Calu3 (cell line): ENCODE data around the gene GMDS. TPM values are rescaled to one million over a fixed set of nuclear protein-coding genes. Genes with fewer than 3 reads are reported as not detected.

ENCODE experiments used
- BruUV-seq: library from RNA; stranded (reverse); fragments of 400-500 nt; replicated peaks from 2 replicates; lab custom pipeline; 2021; lab: Mats Ljungman, UMichigan
- CTCF ChIA-PET: fragments of 300-600 bp; sonication (Branson Sonifier 250); formaldehyde crosslinking; loops from one replicate; lab custom pipeline; 2022; ENCODE audit warnings: antibody characterized with exemption; lab: Charles Lee
- DNase-seq: peaks from one replicate; pipeline ENCODE4 v3.0.0; 2022
- H3K27ac Mint-ChIP-seq: one replicate; pipeline ENCODE4 v1.8.0; 2022; ENCODE audit warnings: mixed read lengths; ENCODE audit not compliant: unreplicated experiment
- H3K27me3 Mint-ChIP-seq: one replicate; pipeline ENCODE4 v1.8.0; 2022; ENCODE audit warnings: mixed read lengths; ENCODE audit not compliant: unreplicated experiment
- H3K36me3 Mint-ChIP-seq: one replicate; pipeline ENCODE4 v1.8.0; 2022; ENCODE audit warnings: mild to moderate bottlenecking, moderate library complexity, mixed read lengths; ENCODE audit not compliant: insufficient read depth, unreplicated experiment
- H3K4me1 Mint-ChIP-seq: one replicate; pipeline ENCODE4 v1.8.0; 2022; ENCODE audit warnings: mild to moderate bottlenecking, low read depth, mixed read lengths; ENCODE audit not compliant: unreplicated experiment
- H3K4me3 Mint-ChIP-seq: one replicate; pipeline ENCODE4 v1.8.0; 2022; ENCODE audit warnings: mild to moderate bottlenecking, low read depth, moderate library complexity, mixed read lengths; ENCODE audit not compliant: unreplicated experiment
- H3K9me3 Mint-ChIP-seq: one replicate; pipeline ENCODE4 v1.8.0; 2022; ENCODE audit warnings: low read depth, mixed read lengths; ENCODE audit not compliant: unreplicated experiment
- CTCF ChIP-seq: fragments of 200-600 bp; IDR thresholded peaks from one replicate; pipeline ENCODE4 v1.8.0; 2022; ENCODE audit warnings: antibody characterized with exemption; ENCODE audit not compliant: unreplicated experiment
- intact Hi-C: fragments of 100-400 bp; cut with micrococcal nuclease; formaldehyde crosslinking; loops from one replicate; pipeline ENCODE4 v1.10.0; 2022; ENCODE audit not compliant: unreplicated experiment
- total RNA-seq: library from RNA; stranded (reverse); gene quantifications from 2 replicates; pipeline ENCODE4 v1.2.3, GENCODE V29; 2022

The GMDS gene
- total RNA-seq, 1 experiment from 2014 or later: 58.2 TPM

GRCh38 chr6:1594445-1595200 lies 650.8 kb downstream of the GMDS start:
- Mint-ChIP-seq H3K4me1 (peaks cover 21% of the 10 kb centered on the region), H3K9me3 (no peaks in the 10 kb centered on the region), H3K36me3 (no peaks in the 10 kb centered on the region), H3K27me3 (peaks cover 45% of the 10 kb centered on the region), H3K27ac (no peak overlapping the region), H3K4me3 (peak overlapping the region; percentile 67)
- BruUV-seq: no TSS peak
- CTCF ChIA-PET: no interaction called here
- intact Hi-C loops: loop anchor here (5.0 kb wide), 2 partner anchors 758 to 1038 kb away; no protein-coding TSS in a partner anchor
- no peak for DNase-seq
- TF ChIP-seq CTCF: no peak

- DNase-seq: no peak
- TF ChIP-seq CTCF: no peak
- no peaks in the 10 kb centered on the region for H3K36me3 Mint-ChIP-seq
These were observed 651.5 kb downstream of the GMDS start for GRCh38 chr6:1593958-1594314.

GRCh38 chr6:1593286-1593957 lies 652.0 kb downstream of the GMDS start:
- Mint-ChIP-seq H3K27me3 (peaks cover 55% of the 10 kb centered on the region), H3K27ac (no peak overlapping the region), H3K36me3 (no peaks in the 10 kb centered on the region), H3K4me1 (peaks cover 20% of the 10 kb centered on the region), H3K9me3 (no peaks in the 10 kb centered on the region), H3K4me3 (peak overlapping the region; percentile 67)
- TF ChIP-seq CTCF: no peak
- CTCF ChIA-PET: no interaction called here
- no peak for DNase-seq
- intact Hi-C loops: no loop called here
- no TSS peak for BruUV-seq

More at GRCh38 chr6:1593958-1594314, 651.5 kb downstream of the GMDS start:
- H3K9me3 Mint-ChIP-seq: no peaks in the 10 kb centered on the region
- H3K4me3 Mint-ChIP-seq: peak overlapping the region; percentile 67
- H3K27me3 Mint-ChIP-seq: peaks cover 52% of the 10 kb centered on the region
- CTCF ChIA-PET: no interaction called here
- no TSS peak for BruUV-seq
- intact Hi-C loops: no loop called here
- H3K4me1 Mint-ChIP-seq: peaks cover 21% of the 10 kb centered on the region
- H3K27ac Mint-ChIP-seq: no peak overlapping the region

- H3K4me3 Mint-ChIP-seq: no peak overlapping the region
- no TSS peak for BruUV-seq
- H3K27ac Mint-ChIP-seq: no peak overlapping the region
- H3K9me3 Mint-ChIP-seq: no peaks in the 10 kb centered on the region
- peaks cover 55% of the 10 kb centered on the region for H3K27me3 Mint-ChIP-seq
- TF ChIP-seq CTCF: no peak
- intact Hi-C loops: no loop called here
- H3K36me3 Mint-ChIP-seq: no peaks in the 10 kb centered on the region
- no peak for DNase-seq
- CTCF ChIA-PET: interaction anchor here (0.7 kb wide), 1 partner anchor 1379 kb away, joined by 3 read pairs; the partner anchor contains the start of gene SERPINB6
- peaks cover 14% of the 10 kb centered on the region for H3K4me1 Mint-ChIP-seq
These were observed 652.6 kb downstream of the GMDS start for GRCh38 chr6:1592852-1593251.
